Subcutaneous adipose tissue (tissue), 4 donors: ENCODE data around the gene SLC39A10. TPM values are rescaled to one million over a fixed set of nuclear protein-coding genes. Genes with fewer than 3 reads are reported as not detected.

Experiments
- total RNA-seq, 4 donors: library from RNA; depleted of rRNA; stranded (reverse); fragments of >200 nt; gene quantifications; one replicate each; pipeline ENCODE4 v1.1.0, GENCODE V29; 2016
- TF ChIP-seq, protein P1 (sequence below): fragments of 450-650 bp; IDR thresholded peaks from one replicate; pipeline ENCODE4 v1.5.1; 2016; ENCODE audit warnings: low read depth, mild to moderate bottlenecking, control low read depth, antibody characterized with exemption, moderate library complexity

The SLC39A10 gene
- total RNA-seq, 4 donors from 2014 or later, result 13.4 to 24.0 (median 21.0) TPM

- TF ChIP-seq, protein P1, sequence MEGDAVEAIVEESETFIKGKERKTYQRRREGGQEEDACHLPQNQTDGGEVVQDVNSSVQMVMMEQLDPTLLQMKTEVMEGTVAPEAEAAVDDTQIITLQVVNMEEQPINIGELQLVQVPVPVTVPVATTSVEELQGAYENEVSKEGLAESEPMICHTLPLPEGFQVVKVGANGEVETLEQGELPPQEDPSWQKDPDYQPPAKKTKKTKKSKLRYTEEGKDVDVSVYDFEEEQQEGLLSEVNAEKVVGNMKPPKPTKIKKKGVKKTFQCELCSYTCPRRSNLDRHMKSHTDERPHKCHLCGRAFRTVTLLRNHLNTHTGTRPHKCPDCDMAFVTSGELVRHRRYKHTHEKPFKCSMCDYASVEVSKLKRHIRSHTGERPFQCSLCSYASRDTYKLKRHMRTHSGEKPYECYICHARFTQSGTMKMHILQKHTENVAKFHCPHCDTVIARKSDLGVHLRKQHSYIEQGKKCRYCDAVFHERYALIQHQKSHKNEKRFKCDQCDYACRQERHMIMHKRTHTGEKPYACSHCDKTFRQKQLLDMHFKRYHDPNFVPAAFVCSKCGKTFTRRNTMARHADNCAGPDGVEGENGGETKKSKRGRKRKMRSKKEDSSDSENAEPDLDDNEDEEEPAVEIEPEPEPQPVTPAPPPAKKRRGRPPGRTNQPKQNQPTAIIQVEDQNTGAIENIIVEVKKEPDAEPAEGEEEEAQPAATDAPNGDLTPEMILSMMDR, result no peak
Measured at GRCh38 chr2:195677290-195677689, 20.3 kb downstream of the SLC39A10 start.

GRCh38 chr2:195677884-195678283, 20.9 kb downstream of the SLC39A10 start:
- TF ChIP-seq, protein P1, result no peak

GRCh38 chr2:195682077-195682476, 25.1 kb downstream of the SLC39A10 start:
- TF ChIP-seq, protein P1, result no peak

GRCh38 chr2:195683174-195683573, 26.1 kb downstream of the SLC39A10 start:
- TF ChIP-seq, protein P1, result no peak

- TF ChIP-seq, protein P1, result no peak
Measured at GRCh38 chr2:195686564-195686963, 29.5 kb downstream of the SLC39A10 start.

DNA sequence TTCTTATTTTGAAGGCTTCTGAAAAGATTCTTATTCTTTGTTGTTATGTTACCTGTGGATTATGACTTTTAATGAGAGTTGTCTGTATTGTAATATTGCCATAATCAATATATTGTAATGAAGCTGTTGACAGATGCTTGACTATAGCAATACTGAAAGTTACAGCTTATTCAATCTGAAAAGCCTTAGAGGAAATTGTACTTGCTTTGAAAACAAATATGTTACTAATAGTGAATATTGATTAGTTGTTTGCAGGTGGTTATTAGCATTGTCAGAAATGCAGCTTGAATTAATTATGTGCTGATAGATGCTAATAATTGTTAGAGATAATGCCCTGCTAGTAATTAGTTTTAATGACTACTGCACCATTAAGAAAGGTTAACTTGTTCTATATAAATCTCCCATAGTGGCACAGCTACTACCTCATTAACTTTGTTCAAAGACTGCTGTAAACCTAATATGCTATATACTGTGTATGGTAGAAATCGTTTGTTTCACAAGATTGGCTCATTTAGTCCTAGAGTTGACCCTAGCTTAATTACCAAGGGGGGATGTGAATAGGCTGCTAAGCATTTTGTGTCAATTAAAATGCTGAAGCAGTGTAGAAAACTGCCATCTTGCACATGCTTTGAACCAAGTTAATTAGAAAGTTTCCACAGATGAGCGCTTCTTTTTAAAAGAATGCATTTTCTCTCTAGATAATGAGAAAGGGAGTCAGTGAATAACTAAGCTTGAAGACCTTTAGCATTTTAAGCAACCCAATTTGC, 30.5 kb downstream of the SLC39A10 start:
- TF ChIP-seq, protein P1, result no peak

DNA sequence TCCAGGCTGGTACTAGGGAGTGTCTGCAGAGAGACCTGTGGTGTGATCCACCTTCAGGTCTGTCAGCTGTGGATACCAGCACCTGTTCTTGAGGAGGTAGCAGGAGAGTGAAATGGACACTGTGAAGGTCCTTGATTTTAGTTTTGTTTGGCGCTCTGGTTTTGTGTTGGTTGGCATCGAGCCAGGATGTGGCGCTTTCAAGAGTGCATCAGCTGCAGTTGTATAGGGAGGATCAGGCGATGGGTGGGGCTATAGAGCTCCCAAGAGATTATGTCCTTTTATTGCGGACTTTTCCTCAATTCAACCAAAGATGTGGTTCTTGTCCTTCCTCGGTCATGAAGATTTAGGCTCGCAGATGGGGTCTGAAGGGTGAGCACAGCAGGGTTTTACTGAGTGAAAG, 37.5 kb downstream of the SLC39A10 start:
- TF ChIP-seq, protein P1, result no peak
